H1 (cell line): Measurements from ENCODE around the gene DUSP11. TPM values are rescaled to one million over a fixed set of nuclear protein-coding genes. Genes with fewer than 3 reads are reported as not detected.

Experiments used
- CTCF ChIA-PET: fragments of 300-600 bp; sonication (Branson Sonifier 250); formaldehyde crosslinking; loops from one replicate; lab custom pipeline; 2021; ENCODE audit not compliant: partially characterized antibody; lab: Charles Lee
- POLR2A ChIA-PET: fragments of 300-600 bp; sonication (Branson Sonifier 250); formaldehyde crosslinking; loops from one replicate; lab custom pipeline; 2021; ENCODE audit warnings: inconsistent platforms; ENCODE audit not compliant: partially characterized antibody; lab: Charles Lee
- DNase-seq, 2 experiments: peaks; one replicate each; pipeline versions ENCODE4 v3.0.0 to v3.0.0-alpha.2; 2010 to 2022; ENCODE audit warnings: low spot score in 2 of 2, low read depth in 1 of 2, mixed read lengths in 1 of 2
- FAIRE-seq: peaks from 2 replicates; lab custom pipeline; 2011; peaks lifted over from hg19 to GRCh38; lab: Jason Lieb, UNC
- H2AFZ ChIP-seq: 2 replicates; pipeline ENCODE4 v1.8.1; 2012; ENCODE audit warnings: low read length, inconsistent platforms
- H2AK5ac ChIP-seq: 2 replicates; pipeline ENCODE4 v1.6.1; 2013; ENCODE audit warnings: low read depth, low read length
- H2BK120ac ChIP-seq: replicated peaks from 2 replicates; pipeline ENCODE3; 2013; ENCODE audit warnings: low read depth, low read length, inconsistent platforms
- H2BK12ac ChIP-seq: 2 replicates; pipeline ENCODE4 v1.6.1; 2013; ENCODE audit warnings: low read depth, low read length
- H2BK15ac ChIP-seq: 2 replicates; pipeline ENCODE4 v1.6.1; 2013; ENCODE audit warnings: low read length
- H2BK20ac ChIP-seq: 2 replicates; pipeline ENCODE4 v1.6.1; 2013; ENCODE audit warnings: low read length
- H2BK5ac ChIP-seq: 2 replicates; pipeline ENCODE4 v1.6.1; 2013; ENCODE audit warnings: low read depth, low read length
- H3K14ac ChIP-seq: 2 replicates; pipeline ENCODE4 v1.6.1; 2013; ENCODE audit warnings: inconsistent platforms; ENCODE audit not compliant: insufficient read length
- H3K18ac ChIP-seq: 2 replicates; pipeline ENCODE4 v1.6.1; 2013; ENCODE audit warnings: low read length; ENCODE audit errors: extremely low read depth
- H3K23ac ChIP-seq: 2 replicates; pipeline ENCODE4 v1.6.1; 2013; ENCODE audit warnings: inconsistent platforms; ENCODE audit not compliant: insufficient read length
- H3K23me2 ChIP-seq: 2 replicates; pipeline ENCODE4 v1.6.1; 2013; ENCODE audit warnings: low read depth, low read length
- H3K27ac ChIP-seq: 2 replicates; pipeline ENCODE4 v1.6.1; 2011; ENCODE audit warnings: low read depth, low read length, inconsistent platforms
- H3K27me3 ChIP-seq, 4 experiments: replicated peaks in 1 of 4; 1 replicate in 1 of 4; 2 replicates in 3 of 4; pipeline versions ENCODE4 v1.6.1 to v1.8.1; 2011 to 2013; ENCODE audit warnings: low read length in 3 of 4, mild to moderate bottlenecking in 3 of 4, inconsistent platforms in 2 of 4, mixed read lengths in 2 of 4, moderate library complexity in 1 of 4; ENCODE audit not compliant: control insufficient read depth in 3 of 4, insufficient read depth in 3 of 4; ENCODE audit errors: extremely low read depth in 1 of 4
- H3K36me3 ChIP-seq, 4 experiments: 2 replicates each; pipeline versions ENCODE4 v1.6.1 to v1.8.1; 2011 to 2013; ENCODE audit warnings: mild to moderate bottlenecking in 4 of 4, low read length in 3 of 4, moderate library complexity in 2 of 4, control low read depth in 1 of 4, inconsistent platforms in 1 of 4; ENCODE audit not compliant: insufficient read depth in 4 of 4, control insufficient read depth in 2 of 4
- H3K4ac ChIP-seq: replicated peaks from 2 replicates; pipeline ENCODE3; 2013; ENCODE audit warnings: low read length, low read depth, mixed read lengths, inconsistent platforms; ENCODE audit not compliant: insufficient read length
- H3K4me1 ChIP-seq, 4 experiments: replicated peaks in 1 of 4; 1 replicate in 1 of 4; 2 replicates in 3 of 4; pipeline versions ENCODE4 v1.6.1 to v1.8.1; 2011 to 2013; ENCODE audit warnings: low read length in 3 of 4, inconsistent platforms in 2 of 4, mixed read lengths in 1 of 4; ENCODE audit not compliant: insufficient read depth in 4 of 4, control insufficient read depth in 3 of 4
- H3K4me2 ChIP-seq, 2 experiments: 2 replicates each; pipeline versions ENCODE4 v1.6.1 to v1.8.1; 2011 to 2013; ENCODE audit warnings: low read depth in 2 of 2, low read length in 2 of 2, control low read depth in 1 of 2, inconsistent platforms in 1 of 2, mild to moderate bottlenecking in 1 of 2; ENCODE audit not compliant: insufficient read depth in 1 of 2
- H3K4me3 ChIP-seq, 4 experiments: fragments of 200-600, 300-600 bp in 1 of 4; sonication (generic), shearing (Covaris generic), sonication (Bioruptor Twin) in 1 of 4; 2 replicates each; pipeline versions ENCODE4 v1.5.1 to v1.8.1; 2011 to 2016; ENCODE audit warnings: low read length in 4 of 4, low read depth in 3 of 4, control low read depth in 2 of 4, inconsistent platforms in 2 of 4, mild to moderate bottlenecking in 2 of 4, mixed read lengths in 1 of 4, moderate library complexity in 1 of 4; ENCODE audit not compliant: insufficient read depth in 2 of 4; ENCODE audit errors: extremely low read depth in 1 of 4
- H3K56ac ChIP-seq: replicated peaks from 2 replicates; pipeline ENCODE3; 2013; ENCODE audit warnings: low read depth, mild to moderate bottlenecking, mixed read lengths, low read length, inconsistent platforms; ENCODE audit not compliant: insufficient read length
- H3K79me1 ChIP-seq: 2 replicates; pipeline ENCODE4 v1.6.1; 2013; ENCODE audit warnings: low read depth, low read length, control low read depth
- H3K79me2 ChIP-seq, 2 experiments: 2 replicates each; pipeline versions ENCODE4 v1.6.1 to v1.8.1; 2012 to 2013; ENCODE audit warnings: low read length in 2 of 2, mild to moderate bottlenecking in 2 of 2, inconsistent platforms in 1 of 2; ENCODE audit not compliant: insufficient read depth in 2 of 2, control insufficient read depth in 1 of 2
- H3K9ac ChIP-seq, 4 experiments: replicated peaks in 1 of 4; 1 replicate in 1 of 4; 2 replicates in 3 of 4; pipeline versions ENCODE4 v1.6.1 to v1.8.1; 2011 to 2013; ENCODE audit warnings: low read depth in 3 of 4, low read length in 3 of 4, control low read depth in 2 of 4, mild to moderate bottlenecking in 2 of 4, moderate library complexity in 2 of 4, inconsistent platforms in 1 of 4; ENCODE audit errors: extremely low read depth in 1 of 4
- H3K9me3 ChIP-seq, 2 experiments: 2 replicates each; pipeline versions ENCODE4 v1.6.1 to v1.8.1; 2012 to 2013; ENCODE audit warnings: mild to moderate bottlenecking in 2 of 2, moderate library complexity in 2 of 2, control low read depth in 1 of 2, inconsistent platforms in 1 of 2, low read depth in 1 of 2, low read length in 1 of 2, mixed read lengths in 1 of 2; ENCODE audit not compliant: insufficient read depth in 2 of 2
- H4K20me1 ChIP-seq, 2 experiments: replicated peaks in 1 of 2; 2 replicates each; pipeline versions ENCODE3 to v1.8.1; 2011 to 2013; ENCODE audit warnings: inconsistent platforms in 2 of 2, low read length in 2 of 2, mild to moderate bottlenecking in 1 of 2; ENCODE audit not compliant: insufficient read depth in 2 of 2, control insufficient read depth in 1 of 2
- H4K5ac ChIP-seq: 2 replicates; pipeline ENCODE4 v1.6.1; 2013; ENCODE audit warnings: low read length, low read depth, mixed read lengths, inconsistent platforms; ENCODE audit not compliant: insufficient read length
- H4K8ac ChIP-seq: 2 replicates; pipeline ENCODE4 v1.8.0; 2013; ENCODE audit warnings: mild to moderate bottlenecking, moderate library complexity, low read length, inconsistent platforms; ENCODE audit not compliant: insufficient read depth; ENCODE audit errors: extremely low read depth
- H4K91ac ChIP-seq: replicated peaks from 2 replicates; pipeline ENCODE3; 2013; ENCODE audit warnings: low read length, mixed read lengths, inconsistent platforms; ENCODE audit not compliant: insufficient read length
- BCL11A ChIP-seq, 2 experiments: IDR thresholded peaks; one replicate each; pipeline ENCODE4 v1.6.1; 2011; ENCODE audit warnings: low read depth in 2 of 2, low read length in 2 of 2, mild to moderate bottlenecking in 2 of 2
- EP300 ChIP-seq, 2 experiments: IDR thresholded peaks; 1 replicate in 1 of 2; 2 replicates in 1 of 2; pipeline ENCODE4 v1.6.1; 2011 to 2012; ENCODE audit warnings: low read depth in 2 of 2, low read length in 2 of 2, mild to moderate bottlenecking in 2 of 2, borderline replicate concordance in 1 of 2, inconsistent platforms in 1 of 2, moderate library complexity in 1 of 2
- EZH2 ChIP-seq: fragments of 200-600 bp; sonication (generic); IDR thresholded peaks from 2 replicates; pipeline ENCODE4 v1.7.1; 2012; ENCODE audit warnings: low read depth, mild to moderate bottlenecking, moderate library complexity, low read length, inconsistent platforms; ENCODE audit not compliant: severe bottlenecking
- HDAC6 ChIP-seq: IDR thresholded peaks from one replicate; pipeline ENCODE4 v1.7.1; 2012; ENCODE audit warnings: low read depth, mild to moderate bottlenecking, inconsistent platforms, low read length, moderate library complexity
- KDM5A ChIP-seq: fragments of 200-600 bp; IDR thresholded peaks from 2 replicates; pipeline ENCODE4 v1.7.1; 2012; ENCODE audit warnings: mild to moderate bottlenecking, low read length, inconsistent platforms, mixed read lengths
- NANOG ChIP-seq: IDR thresholded peaks from 2 replicates; pipeline ENCODE4 v1.6.1; 2011; ENCODE audit warnings: low read length, low read depth, mild to moderate bottlenecking, inconsistent platforms; ENCODE audit not compliant: insufficient read depth, poor library complexity, severe bottlenecking
- PHF8 ChIP-seq: fragments of 200-600 bp; sonication (generic); conservative IDR thresholded peaks from 2 replicates; pipeline ENCODE4 v1.7.1; 2012; ENCODE audit warnings: low read depth, mild to moderate bottlenecking, inconsistent platforms, low read length, moderate library complexity
- SIX5 ChIP-seq: IDR thresholded peaks from 2 replicates; pipeline ENCODE4 v1.6.1; 2011; ENCODE audit warnings: mild to moderate bottlenecking, low read depth, low read length
- TAF1 ChIP-seq: IDR thresholded peaks from 2 replicates; pipeline ENCODE4 v1.6.1; 2011; ENCODE audit warnings: mild to moderate bottlenecking, low read depth, low read length
- USF2 ChIP-seq: IDR thresholded peaks from 2 replicates; pipeline ENCODE4 v1.6.1; 2011; ENCODE audit warnings: low read length, improper control_type of control experiment
- YY1 ChIP-seq: IDR thresholded peaks from 2 replicates; pipeline ENCODE4 v1.6.1; 2011; ENCODE audit warnings: low read depth, mild to moderate bottlenecking, low read length
- WGBS, 2 experiments: shearing (Covaris generic) in 1 of 2; methylation state at CpG; one replicate each; pipeline versions ENCODE4 v1.1.6 to v1.1.7; 2013 to 2015; ENCODE audit warnings: low lambda C conversion rate in 2 of 2, mixed read lengths in 2 of 2, inconsistent platforms in 1 of 2, low coverage in 1 of 2, missing lambda C conversion rate in 1 of 2; ENCODE audit not compliant: insufficient replicate concordance in 2 of 2, insufficient coverage in 1 of 2, insufficient read length in 1 of 2; ENCODE audit errors: extremely low coverage in 1 of 2, missing lambda C conversion rate in 1 of 2; 5-methylcytosine and 5-hydroxymethylcytosine counted together
- polyA plus RNA-seq, 7 experiments: library from polyadenylated mRNA; depleted of rRNA in 3 of 7; stranded (reverse) in 5 of 7; unstranded in 2 of 7; fragments of >200 nt in 5 of 7; fragments of 200-250 nt in 2 of 7; gene quantifications; 1 replicate in 5 of 7; 2 replicates in 1 of 7; 4 replicates in 1 of 7; pipeline versions ENCODE4 v1.2.1 to v1.2.3, GENCODE V29; 2011 to 2013; ENCODE audit warnings: missing spikeins in 2 of 7, mixed read lengths in 2 of 7
- total RNA-seq: library from RNA; stranded (reverse); fragmentation: NEBNext Ultra II Directional; extraction: Animal tissue kit (Norgen Biotek cat#: 25700); gene quantifications from 2 replicates; pipeline ENCODE4 v1.2.1, GENCODE V29; 2021

The DUSP11 gene
- total and polyA plus RNA-seq, 2 of the 8 experiments (the other 6 are each of a cell fraction or from before 2014, with no cell fraction given) = 12.2 to 19.1 TPM

DNA sequence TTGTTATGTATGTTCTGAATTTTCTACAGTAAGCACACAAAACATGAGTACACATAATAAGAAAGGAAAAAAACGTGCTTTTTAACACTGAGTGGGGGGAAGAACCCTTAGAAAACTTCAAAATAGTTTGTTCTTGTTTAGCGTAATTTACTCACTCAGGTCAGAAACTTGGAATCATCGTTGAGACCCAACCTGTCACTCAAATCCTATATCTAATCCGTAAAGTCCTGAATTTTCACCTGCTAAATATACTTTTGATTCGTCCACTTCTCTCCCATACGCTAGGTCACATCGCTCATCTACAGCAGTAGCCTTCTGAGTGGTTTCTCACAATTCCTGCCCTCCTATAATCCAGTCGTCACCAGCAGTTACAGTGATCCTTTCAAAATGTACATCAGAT, 43.5 kb downstream of the DUSP11 start:
- no peak for FAIRE-seq
- Histone ChIP-seq H4K8ac (no peak overlapping the region; the same call in 1 of the 2 replicates), H2BK12ac (no peak overlapping the region), H3K36me3 (peaks cover 2 to 16% (median 4%) of the 10 kb centered on the region in 4 experiments; a peak in 4 of 8 replicates), H3K27ac (no peak overlapping the region), H4K20me1 (no peaks in the 10 kb centered on the region), H2BK20ac (no peak overlapping the region), H3K4me1 (peaks cover 0 to 4% (median 1%) of the 10 kb centered on the region in 4 experiments; a peak in 2 of 7 replicates), H2BK120ac (no peak overlapping the region), H2AFZ (peak overlapping the region; percentile 82; the same call in 1 of the 2 replicates), H2BK5ac (no peak overlapping the region), H4K5ac (peak overlapping the region; percentile 22), H2AK5ac (no peak overlapping the region), H3K9me3 (peaks cover 2 to 9% of the 10 kb centered on the region in 2 experiments; a peak in 3 of 4 replicates), H3K23ac (no peak overlapping the region), H3K4me3 (peak overlapping the region; percentile 68 to 98 (median 94)), H4K91ac (no peak overlapping the region), H3K79me1 (no peaks in the 10 kb centered on the region), H3K4ac (no peak overlapping the region), H3K14ac (no peak overlapping the region), H3K9ac (peak overlapping the region in 3 of 4 experiments; percentile 9 to 89 (median 54); a peak in 5 of 7 replicates), H3K56ac (no peak overlapping the region), H3K18ac (no peak overlapping the region), H3K23me2 (peaks cover 6% of the 10 kb centered on the region; the same call in 1 of the 2 replicates), H2BK15ac (no peak overlapping the region), H3K27me3 (peaks cover 11 to 29% (median 23%) of the 10 kb centered on the region in 4 experiments), H3K4me2 (peak overlapping the region; percentile 84 to 98), H3K79me2 (peaks cover 0 to 9% of the 10 kb centered on the region in 2 experiments; a peak in 2 of 4 replicates)
- 39% methylated on average over 8 of the region's 8 CpGs; no CpG with 5 or more reads in 1 of the 2 experiments for WGBS, 2 experiments
- ChIA-PET CTCF (interaction anchor here (1.1 to 1.3 kb wide), 2 partner anchors 18 to 78 kb away, joined by 3 read pairs; no protein-coding TSS in a partner anchor), POLR2A (interaction anchor here (1.0 to 1.5 kb wide), 6 partner anchors 9 to 101 kb away, joined by 3 to 7 read pairs (median 3); partner anchors contain the start of gene STAMBP)
- no peak for DNase-seq
- TF ChIP-seq TAF1 (no peak), EP300 (IDR thresholded peaks at IDR 0.05; ENCODE audit: borderline replicate concordance in 1 of 2, low read depth in 2 of 2, low read length in 2 of 2) (no peak), EZH2 (no peak), PHF8 (no peak), YY1 (no peak), USF2 (no peak), BCL11A (IDR thresholded peaks at IDR 0.05; ENCODE audit: low read depth in 2 of 2, low read length in 2 of 2) (no peak), KDM5A (no peak), NANOG (no peak), HDAC6 (no peak), SIX5 (no peak)
